NCI-H2107 treated with DMSO at 0.1 percent for 48 hours (cell line): Measurements from ENCODE around the gene WASHC4.

ENCODE experiments used
- DNase-seq: peaks from one replicate; lab custom pipeline; 2025; ENCODE audit not compliant: unreplicated experiment; lab: John Stamatoyannopoulos, UW

WASHC4 gene

DNA sequence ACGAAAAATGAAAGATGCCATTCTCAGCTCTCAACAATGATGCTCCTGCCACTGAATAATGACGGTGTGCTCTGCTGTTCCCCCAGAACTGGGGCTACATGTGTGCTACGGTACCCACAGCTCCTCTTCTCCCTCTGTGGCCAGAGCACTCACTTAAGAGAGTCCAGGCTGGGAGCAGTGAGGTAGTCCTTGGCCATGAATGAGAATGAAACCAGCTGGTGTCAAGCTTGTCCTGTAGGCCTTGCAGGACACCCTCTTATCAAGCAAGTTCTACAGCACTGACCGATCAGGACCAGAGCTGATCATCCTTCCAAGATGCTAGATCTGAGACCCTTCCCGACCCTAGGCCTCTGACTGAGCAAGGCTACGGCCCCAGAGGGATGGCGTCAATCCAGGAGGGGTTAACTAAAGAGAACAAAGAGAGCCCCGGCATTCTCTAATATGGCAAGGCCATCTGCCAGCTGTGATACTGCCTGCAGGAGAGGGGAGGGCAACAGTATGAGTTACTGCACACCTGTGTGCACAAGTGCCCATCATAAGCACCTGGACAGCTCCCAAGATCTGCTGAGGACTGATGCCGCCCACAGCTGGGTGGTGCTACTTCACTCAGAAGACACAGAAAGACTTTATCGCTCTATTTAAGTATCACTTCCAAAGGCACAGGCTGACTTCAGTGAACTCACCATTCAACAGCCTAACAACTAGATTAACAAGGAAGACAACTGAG lies 98.0 kb downstream of the WASHC4 start:
- DNase-seq: no peak

DNA sequence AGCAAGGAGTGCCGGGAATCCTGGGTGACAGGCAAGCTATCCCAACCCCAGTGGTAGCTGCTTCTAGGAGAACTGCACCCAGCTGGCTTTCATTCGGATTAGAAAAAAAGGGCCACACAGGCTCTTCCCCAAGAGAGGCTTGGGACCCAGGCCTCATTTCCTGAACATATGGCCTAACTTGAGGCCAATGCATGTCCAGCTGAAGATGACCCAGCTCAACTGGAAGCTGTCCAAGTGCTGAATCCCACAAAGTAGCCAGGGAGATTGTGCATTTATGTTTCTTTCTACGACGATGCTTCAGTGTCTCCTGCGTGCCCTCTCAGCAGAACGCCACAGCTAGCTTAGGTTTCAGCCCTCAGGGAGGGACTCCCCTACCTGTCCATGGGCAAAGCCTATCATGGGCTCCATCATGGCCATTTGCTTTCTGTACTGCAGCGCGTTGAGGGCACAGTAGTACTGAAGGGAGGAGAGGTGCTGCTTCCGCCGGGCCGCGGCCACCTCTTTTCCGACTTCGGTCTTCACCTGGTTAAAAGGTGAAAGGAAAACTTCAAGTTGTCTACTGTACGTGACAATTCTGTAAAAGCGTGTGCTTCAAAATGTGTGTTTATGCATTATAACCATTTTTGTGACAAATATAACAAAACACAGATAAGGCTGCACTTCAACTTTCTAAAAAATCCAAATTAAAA lies 99.3 kb downstream of the WASHC4 start:
- no peak for DNase-seq

DNA sequence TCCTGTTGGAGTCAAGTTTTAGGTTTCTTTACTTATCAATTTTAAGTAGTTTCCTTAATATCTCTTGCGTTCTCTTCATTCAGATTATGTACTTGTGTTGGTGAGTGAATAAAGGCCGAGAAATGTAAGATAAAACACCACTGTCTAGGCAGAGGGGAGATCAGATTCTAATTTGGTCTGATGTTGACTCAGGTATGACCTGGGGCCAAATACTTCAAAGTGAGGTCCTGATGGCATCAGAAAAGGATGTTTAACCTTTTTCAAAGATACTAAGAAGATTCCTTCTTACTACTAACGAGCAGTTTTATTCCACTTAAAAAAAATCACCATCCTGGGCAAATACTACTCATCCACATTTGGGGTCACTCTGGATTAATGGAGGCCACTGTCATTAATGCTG lies 101.6 kb downstream of the WASHC4 start:
- no peak for DNase-seq

DNA sequence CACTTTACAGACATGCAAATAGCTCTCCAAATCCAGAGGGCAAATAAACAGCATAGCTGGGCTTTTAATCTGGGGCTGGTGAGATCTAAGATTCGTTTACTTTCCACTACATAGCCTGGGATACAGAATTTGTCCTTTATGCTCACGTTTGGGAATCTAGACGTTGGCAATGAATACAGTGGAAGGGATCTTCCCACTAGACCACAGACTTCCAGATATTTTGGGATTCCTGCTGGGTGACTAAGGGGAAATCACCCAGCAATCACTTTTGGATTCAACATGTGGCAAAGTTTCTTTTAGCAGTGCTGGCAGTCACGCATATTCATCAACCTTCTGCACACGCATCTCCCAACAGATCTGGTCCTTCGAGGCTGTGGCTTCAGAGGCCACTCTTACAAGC lies 104.9 kb downstream of the WASHC4 start:
- no peak for DNase-seq

DNA sequence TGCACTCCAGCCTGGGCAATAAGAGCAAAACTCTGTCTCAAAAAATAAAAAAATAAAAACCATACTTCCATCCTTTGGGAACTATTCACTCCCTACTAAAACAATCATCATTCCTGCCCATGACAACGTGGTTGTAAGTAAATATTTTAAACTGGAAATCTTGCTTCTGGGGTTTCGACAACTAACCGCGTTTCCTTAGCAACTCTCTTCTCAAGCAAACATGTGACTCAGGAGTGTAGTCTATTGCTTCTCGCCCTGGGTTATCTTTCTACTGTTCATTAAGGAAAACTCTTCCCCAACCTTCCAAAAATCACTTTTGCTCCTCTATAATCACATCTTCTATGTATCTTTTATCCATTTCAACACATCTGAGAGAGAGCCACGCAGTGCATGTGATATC lies 106.6 kb downstream of the WASHC4 start:
- DNase-seq: no peak

DNA sequence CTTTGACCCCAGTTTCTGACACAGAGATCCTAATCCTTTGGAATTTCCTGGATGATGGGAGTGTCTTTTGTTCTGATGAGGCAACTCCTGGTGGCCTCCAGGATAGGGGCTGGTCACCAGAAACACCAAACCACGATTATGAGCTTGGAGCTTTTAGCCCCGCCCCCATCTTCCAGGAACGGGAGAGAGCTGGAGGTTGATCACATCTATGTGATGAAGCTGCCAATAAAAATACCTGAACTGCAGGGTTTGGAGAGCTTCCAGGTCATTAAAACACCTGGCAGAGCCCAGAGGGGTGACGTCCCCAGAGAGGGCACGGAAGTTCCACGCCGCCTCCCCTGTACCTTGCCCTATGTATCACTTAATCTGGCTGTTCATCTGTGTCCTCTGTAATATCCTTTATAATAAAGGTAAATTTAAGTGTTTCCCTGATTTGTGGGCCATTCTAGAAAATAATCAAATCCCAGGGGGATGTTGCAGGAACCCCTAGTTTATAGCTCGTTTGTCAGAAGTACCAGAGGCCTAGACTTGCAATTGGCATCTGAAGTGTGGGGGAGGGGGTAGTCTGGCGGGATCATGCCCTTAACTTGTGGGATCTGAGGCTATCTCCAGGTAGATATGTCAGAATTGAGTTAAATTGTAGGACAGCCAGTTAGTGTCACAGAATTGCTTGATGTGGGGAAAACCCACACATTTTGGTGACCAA lies 107.3 kb downstream of the WASHC4 start:
- no peak for DNase-seq

DNA sequence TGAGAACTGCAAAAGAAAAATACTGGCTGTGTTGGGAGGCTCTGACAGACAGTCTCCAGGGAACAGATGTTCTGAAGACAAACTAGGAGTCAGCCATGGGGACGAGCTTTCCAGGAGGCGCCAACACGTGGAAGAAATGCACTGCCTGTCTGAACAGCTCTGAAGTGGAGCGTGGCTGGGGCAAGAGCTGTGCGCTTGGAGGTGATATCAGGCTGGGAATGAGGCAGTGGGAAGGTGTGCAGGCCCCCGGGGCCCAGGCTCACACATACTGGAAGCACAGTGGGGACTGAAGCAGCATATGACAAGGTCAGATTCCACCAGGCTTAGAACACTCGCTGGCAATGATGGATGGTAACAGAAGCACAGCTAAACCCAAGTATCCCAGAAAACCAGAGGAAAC lies 110.9 kb downstream of the WASHC4 start:
- no peak for DNase-seq
